HG03342 (cell line): Measurements from ENCODE around the gene CORO6.

Source experiments
- ATAC-seq: cut with Tn5 transposase; IDR thresholded peaks from one replicate; pipeline ENCODE4 v1.9.1; 2021; ENCODE audit warnings: mild to moderate bottlenecking, moderate library complexity; ENCODE audit not compliant: unreplicated experiment

CORO6 gene

DNA sequence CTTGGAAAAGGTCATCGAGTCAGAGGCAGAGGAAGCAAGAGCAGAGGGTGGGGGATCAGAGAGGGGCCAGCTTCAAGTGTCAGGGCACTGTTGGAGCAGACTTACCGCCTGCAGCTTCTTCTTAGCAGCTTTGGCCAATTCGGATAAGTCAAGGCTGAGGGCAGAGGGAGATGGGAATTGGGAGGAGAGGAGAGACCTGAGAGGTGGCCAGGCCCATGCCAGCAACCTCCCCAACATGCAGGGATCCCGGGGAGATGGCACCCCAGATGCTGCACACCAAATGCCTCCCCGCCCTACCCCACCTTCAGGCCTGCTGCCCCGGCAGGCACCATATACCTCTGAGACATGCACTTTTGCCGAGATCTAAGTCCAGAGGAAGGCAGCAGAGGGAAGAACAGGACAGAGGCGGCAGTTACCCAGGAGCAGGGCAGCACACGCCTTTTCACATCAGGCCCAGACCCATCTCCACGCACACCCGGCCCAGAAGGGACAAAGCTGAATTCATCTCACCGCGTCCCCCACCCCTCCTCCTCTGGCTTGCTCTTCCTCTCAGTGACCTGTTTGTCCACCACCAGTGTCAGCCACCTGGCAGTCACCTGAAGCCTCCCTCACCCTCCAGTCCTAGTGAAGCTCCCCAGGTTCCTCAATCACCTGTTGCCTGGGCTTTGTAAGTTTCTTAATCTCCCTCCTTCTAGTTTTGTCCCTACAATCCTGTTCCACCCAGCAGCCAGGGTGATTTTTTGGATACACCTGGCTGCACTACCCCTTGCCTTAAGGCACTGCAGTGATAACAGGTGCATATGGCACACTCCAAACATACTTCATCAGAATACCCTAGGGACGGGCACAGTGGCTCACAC is 43.9 kb downstream of the CORO6 start:
- ATAC-seq, result no peak

DNA sequence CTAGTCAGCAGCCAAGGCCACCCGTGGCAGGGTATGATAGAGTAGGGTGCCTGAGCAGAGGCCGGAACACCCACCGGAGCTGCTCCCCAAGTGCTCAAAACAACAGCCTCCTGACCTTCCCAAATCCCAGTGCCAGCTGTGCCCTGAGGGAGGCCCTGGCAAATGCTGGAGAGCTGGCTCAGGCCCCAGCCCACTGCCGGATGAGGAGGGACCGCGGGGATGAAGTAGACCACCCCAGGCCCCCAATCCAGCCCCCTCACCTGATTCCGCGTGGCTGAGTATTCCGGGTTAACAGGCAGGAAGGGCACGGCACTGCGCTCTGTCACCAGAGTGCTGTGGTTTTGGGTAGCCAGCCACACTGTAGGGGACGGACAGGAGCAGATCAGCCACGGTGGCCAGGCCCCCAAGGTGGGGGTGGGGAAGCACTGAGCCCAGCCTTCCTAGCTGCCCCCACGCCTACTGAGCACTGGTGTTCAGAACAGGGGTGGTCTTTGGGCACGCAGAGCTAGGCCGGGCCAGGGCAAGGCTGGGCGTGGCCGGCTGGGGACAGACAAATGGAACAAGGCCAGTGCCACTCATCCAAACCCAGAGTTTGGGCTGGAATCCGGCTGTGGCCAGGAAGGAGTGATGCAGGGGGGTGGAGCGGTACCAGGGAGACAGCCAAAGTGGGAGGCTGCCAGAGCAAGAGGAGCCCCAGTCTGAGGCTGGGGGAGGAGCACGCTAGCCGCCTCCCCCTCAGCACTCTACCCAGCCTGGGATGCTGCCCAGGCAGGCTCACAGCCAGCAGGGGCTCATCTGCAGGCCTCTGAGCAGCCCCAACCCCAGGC is 45.1 kb downstream of the CORO6 start:
- no peak for ATAC-seq

DNA sequence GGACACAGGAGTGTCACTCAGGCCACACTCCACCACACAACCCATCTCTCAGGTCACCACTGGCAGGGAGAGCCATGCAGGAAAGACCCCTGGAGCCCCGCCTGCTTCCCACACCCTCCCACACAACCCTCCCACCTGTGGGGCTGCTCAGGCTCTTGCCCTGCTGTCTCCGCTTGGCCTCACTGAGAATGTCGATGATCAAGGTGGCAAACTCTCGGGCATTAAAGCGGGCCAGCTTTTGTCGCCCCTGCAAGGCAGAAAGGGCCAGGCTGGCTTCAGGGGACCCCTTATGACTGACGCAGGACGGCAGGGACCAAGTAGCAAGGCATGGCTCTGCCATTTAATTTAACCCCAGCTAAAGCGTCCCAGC is 45.7 kb downstream of the CORO6 start:
- no peak for ATAC-seq

DNA sequence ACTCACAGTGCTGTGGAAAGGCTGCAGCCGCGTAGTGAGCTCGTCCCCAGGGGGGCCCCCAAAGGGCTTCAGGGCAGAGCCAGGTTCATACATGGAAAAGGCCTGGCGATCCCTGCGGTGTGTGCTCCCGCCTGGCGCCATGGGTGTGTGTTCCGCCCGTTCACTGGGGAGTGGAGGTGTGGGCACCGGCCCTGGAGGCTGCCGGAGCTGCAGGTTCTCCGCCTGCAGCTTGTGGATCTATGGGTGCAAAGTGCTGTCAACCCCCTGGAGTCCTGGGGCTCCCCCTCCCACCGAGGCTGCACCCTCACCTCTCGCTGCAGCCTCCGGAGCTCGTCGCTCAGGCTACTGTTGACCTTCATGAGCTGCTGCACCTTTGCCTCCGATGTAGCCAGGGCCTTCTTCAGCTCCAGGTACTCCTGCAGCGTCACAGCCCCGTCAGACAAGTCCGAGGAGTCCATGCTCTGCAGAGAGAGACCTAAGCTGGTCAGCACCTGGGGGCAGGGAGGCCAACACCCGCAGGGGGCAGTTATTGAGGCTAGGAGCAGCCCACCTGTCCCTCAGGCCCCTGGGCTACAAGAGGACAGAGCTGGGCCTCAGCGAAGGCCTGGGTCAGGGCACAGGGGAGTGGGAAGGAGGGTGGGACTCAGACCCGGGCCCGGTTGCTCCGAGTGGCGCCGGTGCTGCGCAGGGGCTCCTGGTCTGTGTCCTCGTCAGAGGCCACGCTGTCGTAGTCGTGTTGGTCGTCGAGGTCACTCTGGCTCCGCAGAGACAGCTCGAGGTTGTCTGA is 46.3 kb downstream of the CORO6 start:
- ATAC-seq, result no peak

DNA sequence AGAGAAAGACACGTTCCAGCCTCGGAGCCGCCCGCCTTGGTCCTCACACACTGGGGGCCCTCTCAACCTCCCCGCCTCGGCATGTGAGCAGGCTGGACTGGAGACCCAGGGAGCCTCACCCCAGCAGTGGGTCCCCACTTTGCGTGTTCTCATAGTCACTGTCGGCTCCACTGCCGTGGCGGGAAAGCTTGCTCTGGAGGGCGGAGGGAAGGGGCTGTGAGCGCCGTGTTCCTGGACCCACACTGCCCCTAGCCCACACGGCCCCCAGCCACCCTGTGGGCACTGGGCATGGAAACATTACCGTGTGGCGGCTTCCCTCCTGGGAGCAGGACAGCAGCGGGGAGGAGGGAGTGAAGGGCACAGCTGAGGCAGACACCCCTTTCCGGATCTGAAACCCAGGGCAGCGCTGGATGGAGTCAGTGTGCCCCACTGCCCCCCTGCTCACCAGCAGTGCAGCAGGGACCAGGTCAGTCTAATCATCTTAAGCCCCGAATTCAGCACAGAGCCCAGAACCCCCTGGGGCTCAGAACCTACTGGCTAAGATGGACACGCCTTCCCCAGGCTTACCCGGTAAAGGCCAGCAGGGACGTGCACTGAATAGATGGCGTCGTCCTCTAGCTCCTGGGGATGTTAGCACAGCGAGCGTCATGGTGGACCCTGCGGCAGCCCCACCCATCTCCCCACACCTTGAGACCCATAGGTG is 47.0 kb downstream of the CORO6 start:
- ATAC-seq, result no peak

DNA sequence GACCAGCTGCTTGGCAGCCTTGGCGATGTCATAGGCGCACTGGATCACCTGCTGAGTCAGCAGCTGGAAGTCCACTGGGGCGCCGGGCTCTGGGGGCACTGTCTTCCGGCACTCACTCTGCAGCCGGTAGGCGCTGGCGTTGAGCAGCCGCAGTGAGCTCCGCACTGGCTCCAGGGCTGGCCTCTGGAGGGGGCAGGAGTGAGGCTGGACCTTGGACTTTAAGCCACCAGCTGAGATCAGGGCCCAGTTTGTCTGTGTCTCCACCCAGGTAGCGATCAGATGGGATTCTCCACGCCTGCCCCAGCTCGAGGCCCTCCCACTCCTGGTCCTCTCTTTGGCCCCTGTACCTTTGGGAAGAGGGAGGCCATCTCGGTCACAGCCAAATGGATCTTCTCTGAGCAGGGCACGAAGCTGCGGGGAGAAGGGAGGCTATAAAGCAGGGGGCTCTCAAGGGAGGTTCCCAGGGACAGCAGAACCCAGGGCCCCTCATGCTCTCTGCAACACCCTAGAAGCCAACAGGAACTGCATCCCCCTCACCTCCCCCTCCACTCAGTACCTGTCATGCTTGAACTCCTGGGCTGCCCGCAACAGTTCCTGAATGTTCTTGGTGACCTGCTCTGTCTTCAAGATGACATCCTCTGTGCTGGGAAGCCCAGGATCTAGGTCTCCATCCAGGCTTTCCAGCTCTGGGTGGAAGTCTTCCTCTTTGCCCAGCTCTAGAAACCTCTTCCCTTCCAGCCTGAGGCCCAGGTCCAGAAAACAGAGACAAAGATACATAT is 47.8 kb downstream of the CORO6 start:
- ATAC-seq, result no peak

DNA sequence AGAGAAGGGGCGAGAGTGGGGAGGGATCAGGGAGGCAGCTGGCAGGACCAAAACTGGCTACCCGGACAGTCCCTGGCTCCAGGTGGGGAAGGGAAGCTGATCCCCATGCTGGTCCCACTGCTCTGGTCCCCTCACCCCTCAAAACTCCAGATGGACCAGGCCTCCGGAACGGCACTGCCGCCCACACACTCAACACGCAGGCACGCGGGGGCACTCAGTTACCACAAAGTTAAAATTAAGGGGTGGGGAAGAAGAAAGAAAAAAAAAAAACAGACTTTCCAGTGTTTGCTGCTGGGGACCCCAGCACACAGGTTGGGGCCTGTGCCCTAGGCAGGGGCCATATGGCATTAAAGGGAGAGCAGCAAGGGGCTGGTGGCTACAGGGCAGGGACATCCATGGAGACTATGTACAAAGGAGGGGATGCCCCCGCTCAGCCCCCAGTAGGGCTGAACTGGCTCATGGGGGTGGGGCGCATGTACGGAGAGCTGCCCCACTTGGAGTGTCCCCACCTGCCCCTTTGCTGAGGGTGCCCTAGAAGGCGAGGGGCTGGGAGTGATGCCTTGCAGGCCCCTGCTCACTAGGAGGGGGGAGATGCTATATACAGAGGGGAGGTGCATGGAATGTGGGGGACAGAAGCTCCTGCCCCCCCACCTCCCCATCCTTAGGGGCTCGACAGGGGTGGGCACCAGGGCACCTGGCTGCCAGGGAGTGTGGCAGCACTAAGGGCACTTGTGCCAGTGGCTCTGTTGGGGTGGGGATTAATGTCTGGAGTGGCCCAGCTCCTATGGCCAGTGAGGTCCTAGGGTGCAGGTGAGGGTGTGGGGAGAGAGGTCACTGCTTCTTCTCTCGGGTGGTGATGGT is 48.6 kb downstream of the CORO6 start:
- ATAC-seq, result no peak

DNA sequence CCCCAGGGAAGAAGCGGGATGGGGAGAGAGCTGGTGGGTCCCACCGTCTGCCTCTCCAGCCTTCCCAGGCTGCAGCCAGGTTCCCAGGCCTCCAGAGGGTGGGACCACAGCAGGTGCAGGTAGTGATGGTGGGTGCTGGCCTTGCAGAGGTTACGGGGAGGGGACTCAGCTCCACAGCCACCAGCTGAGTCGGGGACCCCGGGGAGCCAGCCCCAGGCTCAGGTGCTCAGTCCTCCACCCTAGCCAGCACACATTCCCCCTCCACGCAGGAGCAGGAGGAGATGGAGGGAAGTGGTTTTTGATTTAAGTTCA is 49.2 kb downstream of the CORO6 start:
- no peak for ATAC-seq

DNA sequence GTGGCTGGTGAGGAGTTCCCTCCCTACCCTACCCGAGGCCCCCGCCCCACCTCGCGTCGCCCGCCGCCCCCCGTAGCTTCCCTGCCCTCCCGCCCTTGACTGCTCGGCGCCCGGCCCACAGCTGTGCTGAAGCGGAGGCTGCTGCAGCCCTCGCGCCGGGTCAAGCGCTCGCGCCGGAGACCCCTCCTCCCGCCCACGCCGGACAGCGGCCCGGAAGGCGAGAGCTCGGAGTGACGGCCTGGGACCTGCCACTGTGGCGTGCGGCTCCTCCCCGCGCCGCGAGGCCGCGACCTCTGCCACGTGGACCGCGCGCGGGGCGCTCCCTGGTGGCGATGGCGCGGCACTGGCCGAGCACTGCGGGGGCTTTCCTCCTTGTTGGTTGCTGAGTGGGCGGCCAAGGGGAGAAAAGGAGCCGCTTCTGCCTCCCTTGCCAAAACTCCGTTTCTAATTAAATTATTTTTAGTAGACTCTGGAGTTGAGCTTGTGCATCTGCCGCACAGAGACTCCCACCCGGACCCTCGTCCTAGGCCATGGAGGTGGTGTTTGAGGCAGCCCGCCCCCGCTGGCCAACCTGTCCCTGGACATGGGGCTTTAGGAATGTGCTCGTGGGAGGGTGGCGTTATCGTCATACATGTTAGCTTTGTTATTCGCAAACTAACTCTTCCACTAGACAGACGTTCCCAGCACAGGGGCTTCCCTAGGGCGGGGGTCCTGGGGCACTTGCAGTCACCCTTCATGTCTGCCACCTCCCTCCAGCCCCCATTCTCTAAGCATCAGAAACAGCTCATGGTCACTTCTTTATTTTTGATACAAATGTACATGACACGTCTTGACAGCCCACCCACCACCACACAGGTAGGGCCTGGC is 49.8 kb downstream of the CORO6 start:
- ATAC-seq, result no peak

DNA sequence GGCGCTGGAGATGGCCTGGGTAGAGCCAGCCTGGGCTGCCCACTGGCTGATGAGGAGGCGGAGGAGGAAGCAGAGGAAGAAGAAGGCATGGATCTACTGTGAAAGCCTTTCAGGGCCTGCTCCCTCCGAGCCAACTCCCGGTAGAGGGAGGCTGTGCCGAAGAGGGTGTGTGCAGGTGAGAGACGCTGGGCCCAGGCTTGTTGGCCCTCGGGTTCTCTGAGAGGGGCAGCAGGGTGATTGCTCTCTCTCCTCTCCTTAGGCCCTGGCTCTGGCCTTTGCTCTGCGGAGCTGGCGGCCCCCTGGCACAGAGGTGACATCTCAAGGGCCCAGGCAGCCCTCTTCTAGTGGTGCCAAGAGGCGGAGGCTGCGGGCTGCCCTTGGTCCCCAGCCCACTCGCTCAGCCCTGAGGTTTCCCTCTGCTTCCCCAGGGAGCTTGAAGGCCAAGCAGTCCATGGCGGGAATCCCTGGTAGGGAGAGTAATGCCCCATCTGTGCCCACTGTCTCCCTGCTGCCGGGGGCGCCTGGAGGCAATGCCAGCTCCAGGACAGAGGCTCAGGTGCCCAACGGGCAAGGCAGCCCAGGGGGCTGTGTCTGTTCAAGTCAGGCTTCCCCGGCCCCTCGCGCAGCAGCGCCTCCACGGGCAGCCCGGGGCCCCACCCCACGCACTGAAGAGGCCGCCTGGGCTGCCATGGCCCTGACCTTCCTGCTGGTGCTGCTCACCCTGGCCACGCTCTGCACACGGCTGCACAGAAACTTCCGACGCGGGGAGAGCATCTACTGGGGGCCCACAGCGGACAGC is 50.6 kb downstream of the CORO6 start:
- no peak for ATAC-seq

DNA sequence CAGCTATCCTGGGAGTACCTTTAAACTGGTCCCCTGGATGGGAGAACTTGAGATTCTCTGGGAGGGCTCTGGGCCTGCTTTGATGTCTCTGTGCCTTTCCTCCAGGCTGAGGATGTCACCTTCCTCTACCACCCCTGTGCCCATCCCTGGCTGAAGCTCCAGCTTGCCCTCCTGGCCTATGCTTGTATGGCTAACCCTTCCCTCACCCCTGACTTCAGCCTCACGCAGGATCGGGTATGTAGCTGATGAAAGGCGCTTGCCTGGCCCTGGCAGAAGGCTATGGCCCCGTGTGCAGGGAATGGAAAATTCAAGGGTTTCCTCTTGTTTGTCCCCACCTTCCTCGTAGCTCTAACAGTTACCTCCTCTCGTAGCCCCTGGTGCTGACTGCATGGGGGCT is 51.2 kb downstream of the CORO6 start:
- no peak for ATAC-seq

DNA sequence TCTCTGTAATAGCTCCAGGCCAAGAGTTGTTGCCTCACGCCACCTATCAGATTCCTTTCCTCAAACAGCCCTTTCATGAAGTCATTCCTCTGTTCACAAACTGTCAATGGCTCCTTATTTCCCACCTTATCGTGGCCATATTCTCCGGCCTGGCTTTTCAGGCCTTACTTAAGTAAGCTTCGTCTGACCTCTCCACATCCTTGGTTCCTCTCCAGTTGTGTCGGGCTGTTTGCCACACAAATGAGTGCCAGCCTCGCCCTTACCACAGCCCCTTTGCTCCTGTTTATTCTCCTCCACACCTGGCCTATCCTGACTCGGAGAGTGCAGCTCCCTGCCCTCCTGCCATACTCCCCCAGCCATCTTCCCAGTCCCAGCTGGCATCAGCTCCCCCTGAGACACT is 52.2 kb downstream of the CORO6 start:
- no peak for ATAC-seq

DNA sequence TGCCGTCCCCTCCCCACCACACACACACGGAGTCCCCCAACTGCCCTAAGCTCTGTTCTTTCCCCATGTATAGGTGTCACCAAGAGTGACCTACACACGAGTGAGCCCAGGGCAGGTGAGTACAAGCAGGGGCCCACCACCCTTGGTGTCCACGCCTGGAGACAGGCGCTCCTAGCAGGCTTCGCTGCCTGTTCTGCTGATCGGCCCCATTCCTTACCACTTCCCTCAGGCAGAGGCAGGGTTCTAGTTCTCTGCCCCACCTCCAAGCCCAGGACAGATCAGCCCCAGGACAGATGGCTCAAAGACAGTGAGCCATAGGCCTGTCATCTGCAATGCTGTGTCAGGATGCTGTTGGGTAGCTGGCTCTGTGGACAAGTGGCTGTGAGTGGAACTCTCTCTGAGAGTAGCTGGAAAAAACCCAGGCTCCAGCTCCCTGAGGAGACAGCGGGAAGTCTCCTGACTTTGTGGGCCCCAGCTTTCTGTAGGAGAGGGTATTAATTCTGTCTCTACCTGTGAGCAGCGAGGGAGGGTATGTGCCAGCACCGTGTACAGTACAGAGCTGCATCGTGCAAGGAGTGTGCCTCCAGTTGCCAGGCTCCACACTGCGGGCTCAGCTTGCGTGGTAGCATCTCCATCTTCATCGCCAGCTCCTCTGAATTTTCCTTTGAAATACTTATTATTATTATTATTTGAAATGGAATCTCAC is 53.3 kb downstream of the CORO6 start:
- no peak for ATAC-seq

DNA sequence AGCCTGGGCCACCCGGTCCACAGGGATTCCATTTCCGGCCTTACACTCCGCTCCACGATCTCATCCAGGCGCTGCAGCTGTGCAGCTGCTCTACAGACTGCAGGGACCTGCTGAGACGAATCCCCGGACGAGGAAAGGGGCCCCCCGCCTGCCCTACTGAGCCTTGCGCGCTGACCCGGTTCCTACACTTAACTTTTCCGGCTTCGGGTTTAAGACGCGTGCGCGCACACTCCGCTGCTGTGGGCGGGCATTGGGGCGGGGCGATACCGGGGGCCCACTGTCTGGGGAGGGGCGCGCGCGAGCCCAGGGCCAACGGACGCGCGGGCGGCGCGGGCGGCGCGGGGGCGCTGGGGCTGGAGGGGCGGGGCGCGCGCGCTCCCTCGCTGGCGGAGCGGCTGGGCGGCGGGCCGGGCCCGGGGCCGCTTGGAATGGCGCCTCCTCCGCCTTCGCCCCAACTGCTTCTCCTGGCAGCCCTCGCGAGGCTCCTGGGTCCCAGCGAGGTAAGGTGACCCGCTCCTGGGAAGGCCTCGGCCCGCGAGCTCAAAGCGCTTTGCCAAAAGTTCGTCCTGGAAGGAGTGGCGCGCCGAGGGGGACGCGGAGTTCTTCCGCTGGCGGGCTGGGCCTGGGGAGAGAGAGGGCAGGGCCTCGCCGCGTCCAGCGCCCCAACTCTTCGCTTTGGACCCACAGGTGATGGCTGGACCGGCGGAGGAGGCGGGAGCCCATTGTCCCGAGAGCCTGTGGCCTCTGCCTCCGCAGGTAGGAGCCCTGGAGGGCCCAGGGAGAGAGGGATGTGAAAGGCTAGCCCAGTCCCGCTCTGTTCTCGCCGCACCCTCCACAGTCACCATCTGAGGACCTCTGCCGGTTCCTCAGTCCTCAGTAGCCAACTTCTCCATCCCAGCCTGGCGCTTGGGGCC is 54.1 kb downstream of the CORO6 start, which contains the start of gene TP53I13:
Gene TP53I13, plus strand, starts transcription at position 371 of the 914 bp plus-strand sequence. Its CDS starts 58 bp downstream, at position 429.
- peak; percentile 34 for ATAC-seq

DNA sequence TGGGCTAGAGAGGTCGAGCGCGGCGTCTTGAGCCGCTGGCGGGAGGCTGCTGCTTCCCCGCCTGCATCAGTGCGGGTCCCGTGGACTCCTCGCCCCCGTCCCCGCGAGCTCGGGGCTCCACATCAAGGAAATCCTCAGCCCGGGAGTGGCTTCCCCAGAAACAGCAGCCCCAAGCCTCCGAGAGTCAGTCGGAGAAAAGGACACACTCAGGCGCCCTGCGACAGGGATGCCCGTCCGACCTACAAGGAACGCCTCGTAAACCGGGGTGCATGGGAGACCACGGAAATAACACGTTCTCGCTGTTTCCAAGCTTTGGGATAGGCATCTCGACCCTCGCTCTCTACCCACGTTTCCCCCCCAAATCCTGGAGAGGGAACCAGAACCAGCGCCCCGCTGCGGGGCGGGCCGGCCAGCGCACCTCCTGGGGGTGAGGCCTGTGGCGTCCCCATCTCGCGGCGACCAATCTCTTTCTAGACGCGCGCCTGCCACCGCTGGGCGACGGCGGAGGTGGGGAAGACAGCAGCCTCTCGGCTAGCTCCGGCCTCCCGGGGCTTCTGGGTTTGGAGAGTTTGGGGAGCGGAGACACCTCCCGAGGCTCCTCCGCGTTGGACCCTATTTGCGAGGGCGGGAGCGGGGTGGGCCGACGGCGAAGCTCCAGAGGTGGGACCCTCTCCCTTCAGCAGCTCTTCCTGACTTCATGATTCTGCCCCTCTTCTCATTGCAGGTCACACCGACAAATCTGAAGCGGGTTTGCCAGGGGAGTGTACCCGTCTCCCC is 55.0 kb downstream of the CORO6 start:
- ATAC-seq, result peak; percentile 41
